Osteocyte (in vitro differentiated cells): ENCODE data around the gene HLTF. TPM values are rescaled to one million over a fixed set of nuclear protein-coding genes. Genes with fewer than 3 reads are reported as not detected.
"Not testable (repeated sequence)": the region's sequence is repeated elsewhere in the genome, so short reads cannot be mapped to it uniquely, and the experiment has no call there.

Source experiments
- DNase-seq: peaks from one replicate; pipeline ENCODE4 v3.0.0; 2021; ENCODE audit warnings: mixed read lengths; ENCODE audit not compliant: unreplicated experiment; ENCODE audit errors: extremely low spot score
- H3K27ac Mint-ChIP-seq: one replicate; pipeline ENCODE4 v1.8.0; 2021; ENCODE audit warnings: mild to moderate bottlenecking, mixed read lengths; ENCODE audit not compliant: unreplicated experiment
- H3K27me3 Mint-ChIP-seq: one replicate; pipeline ENCODE4 v1.8.0; 2021; ENCODE audit warnings: mixed read lengths; ENCODE audit not compliant: unreplicated experiment
- H3K36me3 Mint-ChIP-seq: one replicate; pipeline ENCODE4 v1.8.0; 2021; ENCODE audit warnings: mixed read lengths; ENCODE audit not compliant: unreplicated experiment
- H3K4me1 Mint-ChIP-seq: one replicate; pipeline ENCODE4 v1.8.0; 2021; ENCODE audit warnings: mixed read lengths; ENCODE audit not compliant: unreplicated experiment
- H3K4me3 Mint-ChIP-seq: one replicate; pipeline ENCODE4 v1.8.0; 2021; ENCODE audit warnings: mild to moderate bottlenecking, moderate library complexity, mixed read lengths; ENCODE audit not compliant: unreplicated experiment
- H3K9me3 Mint-ChIP-seq: one replicate; pipeline ENCODE4 v1.8.0; 2021; ENCODE audit warnings: mixed read lengths; ENCODE audit not compliant: unreplicated experiment
- total RNA-seq: library from RNA; stranded (reverse); gene quantifications from 2 replicates; pipeline ENCODE4 v1.2.1, GENCODE V29; 2021
- TF ChIP-seq, protein P1 (sequence below): fragments of 200-600 bp; sonication (generic); IDR thresholded peaks from 2 replicates; pipeline ENCODE4 v1.5.0; 2021; ENCODE audit warnings: antibody characterized with exemption, mild to moderate bottlenecking, moderate library complexity

Gene HLTF
- total RNA-seq, 1 donor from 2014 or later: 29.2 TPM

DNA sequence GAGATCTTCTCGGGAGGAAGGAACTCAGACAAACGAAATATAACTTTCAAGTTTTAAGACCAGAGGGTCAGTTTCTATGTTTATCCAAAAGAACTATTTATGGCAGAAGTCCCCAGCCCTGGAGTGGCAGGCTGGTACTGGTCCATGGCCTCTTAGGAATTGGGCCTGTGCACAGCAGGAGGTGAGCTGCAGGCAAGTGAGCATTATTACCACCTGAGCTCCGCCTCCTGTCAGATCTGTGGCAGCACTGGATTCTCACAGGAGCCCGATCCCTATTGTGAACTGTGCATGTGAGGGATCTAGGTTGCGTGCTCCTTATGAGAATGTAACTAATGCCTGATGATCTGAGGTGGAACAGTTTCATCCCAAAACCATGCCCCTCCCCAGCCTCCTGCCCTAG is 28.8 kb upstream of the HLTF start:
- Mint-ChIP-seq H3K36me3 (no peaks in the 10 kb centered on the region), H3K9me3 (no peaks in the 10 kb centered on the region), H3K27me3 (no peaks in the 10 kb centered on the region), H3K4me3 (no peak overlapping the region), H3K4me1 (peaks cover 4% of the 10 kb centered on the region), H3K27ac (no peak overlapping the region)
- TF ChIP-seq, protein P1, sequence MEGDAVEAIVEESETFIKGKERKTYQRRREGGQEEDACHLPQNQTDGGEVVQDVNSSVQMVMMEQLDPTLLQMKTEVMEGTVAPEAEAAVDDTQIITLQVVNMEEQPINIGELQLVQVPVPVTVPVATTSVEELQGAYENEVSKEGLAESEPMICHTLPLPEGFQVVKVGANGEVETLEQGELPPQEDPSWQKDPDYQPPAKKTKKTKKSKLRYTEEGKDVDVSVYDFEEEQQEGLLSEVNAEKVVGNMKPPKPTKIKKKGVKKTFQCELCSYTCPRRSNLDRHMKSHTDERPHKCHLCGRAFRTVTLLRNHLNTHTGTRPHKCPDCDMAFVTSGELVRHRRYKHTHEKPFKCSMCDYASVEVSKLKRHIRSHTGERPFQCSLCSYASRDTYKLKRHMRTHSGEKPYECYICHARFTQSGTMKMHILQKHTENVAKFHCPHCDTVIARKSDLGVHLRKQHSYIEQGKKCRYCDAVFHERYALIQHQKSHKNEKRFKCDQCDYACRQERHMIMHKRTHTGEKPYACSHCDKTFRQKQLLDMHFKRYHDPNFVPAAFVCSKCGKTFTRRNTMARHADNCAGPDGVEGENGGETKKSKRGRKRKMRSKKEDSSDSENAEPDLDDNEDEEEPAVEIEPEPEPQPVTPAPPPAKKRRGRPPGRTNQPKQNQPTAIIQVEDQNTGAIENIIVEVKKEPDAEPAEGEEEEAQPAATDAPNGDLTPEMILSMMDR: no peak
- no peak for DNase-seq

- TF ChIP-seq, protein P1: no peak
- DNase-seq: no peak
- peaks cover 4% of the 10 kb centered on the region for H3K4me1 Mint-ChIP-seq
- no peaks in the 10 kb centered on the region for H3K27me3 Mint-ChIP-seq
- H3K36me3 Mint-ChIP-seq: no peaks in the 10 kb centered on the region
- H3K4me3 Mint-ChIP-seq: no peak overlapping the region
- no peak overlapping the region for H3K27ac Mint-ChIP-seq
- H3K9me3 Mint-ChIP-seq: no peaks in the 10 kb centered on the region
These were observed 28.1 kb upstream of the HLTF start for GRCh38 chr3:149114458-149114857.

- H3K27ac Mint-ChIP-seq: no peak overlapping the region
- peaks cover 4% of the 10 kb centered on the region for H3K9me3 Mint-ChIP-seq
- H3K4me1 Mint-ChIP-seq: no peaks in the 10 kb centered on the region
- no peak for DNase-seq
- H3K36me3 Mint-ChIP-seq: peaks cover 3% of the 10 kb centered on the region
- H3K4me3 Mint-ChIP-seq: no peak overlapping the region
- TF ChIP-seq, protein P1: no peak
- H3K27me3 Mint-ChIP-seq: no peaks in the 10 kb centered on the region
These were observed 18.2 kb upstream of the HLTF start for GRCh38 chr3:149104484-149104883.

DNA sequence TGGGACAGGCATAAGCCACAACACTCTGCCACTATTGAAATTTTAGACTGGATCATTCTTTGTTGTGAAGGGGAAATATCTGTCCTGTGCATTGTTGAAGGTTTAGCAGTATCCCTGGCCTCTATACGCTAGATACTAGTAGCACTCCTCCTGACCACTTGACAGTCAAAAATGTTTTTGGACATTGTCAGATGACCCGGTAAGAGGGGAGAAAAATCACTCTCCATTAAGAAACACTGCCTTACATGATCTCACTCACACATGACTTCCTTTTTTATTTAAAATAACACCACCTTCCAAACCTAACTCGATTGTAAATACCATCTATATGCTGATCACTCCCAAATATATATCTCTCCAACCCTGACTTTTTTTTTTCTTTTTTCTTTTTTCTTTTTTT is 15.3 kb upstream of the HLTF start:
- Mint-ChIP-seq H3K9me3 (peaks cover 4% of the 10 kb centered on the region), H3K27me3 (no peaks in the 10 kb centered on the region), H3K4me1 (no peaks in the 10 kb centered on the region), H3K4me3 (no peak overlapping the region), H3K27ac (no peak overlapping the region), H3K36me3 (peaks cover 3% of the 10 kb centered on the region)
- no peak for DNase-seq
- TF ChIP-seq, protein P1: no peak

GRCh38 chr3:149101154-149101553 is 14.8 kb upstream of the HLTF start:
- TF ChIP-seq, protein P1: no peak
- no peak for DNase-seq

DNA sequence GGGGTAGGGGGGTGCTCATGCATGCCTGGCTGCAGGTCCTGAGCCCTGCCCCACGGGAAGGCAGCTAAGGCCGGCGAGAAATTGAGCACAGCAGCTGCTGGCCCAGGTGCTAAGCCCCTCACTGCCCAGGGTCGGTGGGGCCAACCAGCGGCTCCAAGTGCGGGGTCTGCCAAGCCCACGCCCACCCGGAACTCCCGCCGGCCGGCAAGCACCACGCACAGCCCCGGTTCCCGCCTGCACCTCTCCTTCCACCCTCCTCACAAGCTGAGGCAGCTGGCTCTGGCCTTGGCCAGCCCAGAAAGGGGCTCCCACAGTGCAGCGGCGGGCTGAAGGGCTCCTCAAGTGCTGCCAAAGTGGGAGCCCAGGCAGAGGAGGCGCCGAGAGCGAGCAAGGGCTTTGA is 11.7 kb upstream of the HLTF start:
- not testable (repeated sequence) for H3K4me1 Mint-ChIP-seq, H3K9me3 Mint-ChIP-seq, DNase-seq, H3K27ac Mint-ChIP-seq, H3K27me3 Mint-ChIP-seq, H3K4me3 Mint-ChIP-seq, H3K36me3 Mint-ChIP-seq

More at GRCh38 chr3:149101154-149101553, 14.8 kb upstream of the HLTF start:
- no peak overlapping the region for H3K4me3 Mint-ChIP-seq
- H3K9me3 Mint-ChIP-seq: peaks cover 4% of the 10 kb centered on the region
- H3K27me3 Mint-ChIP-seq: no peaks in the 10 kb centered on the region
- peaks cover 3% of the 10 kb centered on the region for H3K36me3 Mint-ChIP-seq
- no peak overlapping the region for H3K27ac Mint-ChIP-seq
- H3K4me1 Mint-ChIP-seq: no peaks in the 10 kb centered on the region
